ENCODE data around the gene ARSA.

Gene ARSA

DNA sequence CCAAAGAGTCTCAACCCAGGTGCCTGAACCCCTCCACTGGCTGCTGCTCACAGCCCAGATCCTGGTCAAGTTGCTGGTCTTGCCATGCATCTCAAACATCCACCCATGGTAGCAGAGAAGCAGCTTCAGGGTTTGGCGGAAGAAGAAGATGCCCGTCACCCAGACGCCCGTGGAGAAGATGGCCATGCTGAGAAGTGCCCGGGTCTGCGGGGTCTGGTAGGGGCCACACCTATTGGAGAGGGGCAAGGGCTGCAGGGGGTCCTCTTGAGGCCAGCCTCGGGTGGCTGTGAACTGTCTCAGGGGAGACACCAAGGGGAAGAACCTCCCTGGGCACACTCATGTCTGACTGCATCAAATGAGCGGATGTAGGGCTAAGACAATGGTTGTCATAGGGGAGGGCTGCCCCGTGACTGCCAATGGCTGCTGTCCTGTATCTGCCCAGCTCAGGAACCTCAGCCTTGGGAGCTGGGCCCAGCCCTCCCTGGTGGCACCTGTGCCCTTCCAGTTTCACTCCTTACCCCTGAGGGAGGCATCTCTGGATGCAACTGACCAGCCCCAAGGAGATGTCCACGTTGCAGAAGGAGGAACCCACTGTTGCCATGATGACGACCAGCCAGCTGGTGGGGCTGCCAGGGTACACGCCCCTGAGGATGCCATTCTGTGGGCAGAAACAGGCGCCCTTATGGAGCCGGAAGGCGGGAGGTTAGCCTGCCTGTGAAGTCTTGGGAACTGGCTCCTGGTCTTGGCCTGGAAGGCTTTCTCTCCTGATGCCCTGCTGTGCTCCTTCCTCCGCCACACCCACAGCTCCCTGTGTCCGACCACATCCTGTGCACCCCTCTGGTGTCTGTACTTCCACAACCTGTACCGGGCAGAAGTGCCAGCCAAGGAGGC is 50.9 kb downstream of the ARSA start:
- DNase-seq: no peak

DNA sequence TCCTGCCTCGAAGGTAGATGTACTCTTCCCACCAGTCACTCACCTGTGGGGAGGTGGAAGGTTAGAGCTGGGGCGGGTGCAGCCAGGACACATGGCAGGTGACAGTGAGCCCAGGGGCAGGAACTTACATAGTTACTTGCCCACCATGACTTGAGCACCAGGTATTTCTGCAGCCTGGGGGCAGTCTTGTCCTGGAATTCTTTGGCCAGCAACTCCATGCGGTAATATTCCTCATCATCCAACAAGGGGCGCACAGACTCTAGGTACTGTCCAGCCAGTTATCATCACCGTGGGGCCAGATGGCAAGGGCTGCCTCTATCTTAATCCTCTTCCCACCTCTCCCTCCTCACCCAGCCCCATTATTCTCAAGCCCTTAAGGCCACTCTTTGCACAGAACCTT is 51.9 kb downstream of the ARSA start:
- DNase-seq: no peak

DNA sequence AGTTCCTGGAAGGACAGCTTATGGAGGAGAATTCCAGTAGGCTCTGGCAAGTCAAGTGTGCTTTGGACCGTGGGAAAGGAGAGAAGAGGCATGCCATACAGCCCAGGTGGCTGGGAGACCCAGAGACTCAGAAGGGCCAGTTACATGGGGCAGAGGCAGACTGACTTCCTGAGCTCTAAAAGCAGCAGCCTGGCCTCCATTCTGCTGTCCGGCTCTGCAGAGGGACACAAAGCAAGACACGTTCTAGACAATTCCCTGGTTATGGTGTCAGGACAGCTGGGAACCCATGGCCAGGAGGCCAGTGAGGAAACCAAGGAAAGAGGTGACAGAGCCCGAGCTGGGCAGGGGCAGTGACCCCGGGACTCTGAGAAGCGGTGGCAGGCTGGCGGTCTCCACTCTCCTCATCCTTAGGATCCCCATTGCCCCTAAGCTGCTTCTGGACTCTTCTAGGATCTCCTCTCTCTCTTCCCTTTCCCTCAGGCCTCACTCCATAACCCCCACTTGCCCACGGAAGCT is 52.5 kb downstream of the ARSA start:
- no peak for DNase-seq

All from NCI-H2029 (cell line).